Measurements from ENCODE around the gene CFAP61. TPM values are rescaled to one million over a fixed set of nuclear protein-coding genes. Genes with fewer than 3 reads are reported as not detected.
A peak's percentile ranks its signal among the peaks of the same experiment; 100 is the strongest.
"Not testable (repeated sequence)": the region's sequence is repeated elsewhere in the genome, so short reads cannot be mapped to it uniquely, and the experiment has no call there.

CFAP61 gene
- total RNA-seq, 1 experiment from 2014 or later = 0.35 TPM

DNA sequence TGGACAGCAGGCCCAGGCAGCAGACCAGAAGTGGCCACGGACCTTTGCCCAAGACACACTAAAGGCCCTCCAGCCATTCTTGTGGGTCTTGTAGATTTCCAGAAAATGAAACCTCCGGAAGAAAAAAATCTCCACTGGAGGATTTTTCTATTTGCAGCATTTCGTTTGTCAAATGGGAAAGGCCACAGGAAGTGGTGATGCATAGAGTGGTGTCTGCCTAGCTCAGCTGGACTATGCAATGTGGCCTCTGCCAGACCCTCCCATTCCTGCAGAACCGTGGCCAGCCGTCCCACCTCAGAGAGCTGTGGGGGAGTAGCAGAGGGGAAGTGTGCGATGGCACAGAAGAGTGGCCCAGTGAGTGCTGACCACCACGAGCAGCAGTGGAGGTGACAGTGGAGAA is 291.6 kb downstream of the CFAP61 start:
- no peak overlapping the region for H3K4me3 ChIP-seq (ENCODE audit: insufficient read depth, low read depth, low read length)
- no peaks in the 10 kb centered on the region for H3K27me3 ChIP-seq (ENCODE audit: control insufficient read depth, insufficient read depth, low read length)
- H3K36me3 ChIP-seq (replicated peaks; ENCODE audit: control insufficient read depth, insufficient read depth, low read length) = no peaks in the 10 kb centered on the region
- DNase-seq = no peak

DNA sequence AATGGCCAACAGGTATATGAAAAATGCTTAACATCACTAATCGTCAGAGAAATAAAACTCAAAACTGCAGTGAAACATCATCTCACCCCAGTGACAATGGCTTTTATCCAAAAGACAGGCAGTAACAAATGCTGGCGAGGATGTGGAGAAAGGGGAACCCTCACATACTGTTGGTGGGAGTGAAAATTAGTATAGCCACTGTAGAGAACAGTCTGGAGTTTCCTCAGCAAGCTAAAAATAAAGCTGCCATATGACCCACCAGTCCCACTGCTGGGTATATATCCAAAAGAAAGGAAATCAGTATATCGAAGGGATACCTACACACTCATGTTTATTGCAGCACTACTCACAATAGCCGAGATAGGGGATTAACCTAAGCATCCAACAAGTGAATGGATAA is 292.1 kb downstream of the CFAP61 start:
- H3K36me3 ChIP-seq (replicated peaks; ENCODE audit: control insufficient read depth, insufficient read depth, low read length) = no peaks in the 10 kb centered on the region
- no peaks in the 10 kb centered on the region for H3K27me3 ChIP-seq (ENCODE audit: control insufficient read depth, insufficient read depth, low read length)
- no peak for DNase-seq
- H3K4me3 ChIP-seq (ENCODE audit: insufficient read depth, low read depth, low read length) = no peak overlapping the region

- DNase-seq = no peak
- Histone ChIP-seq H3K4me3 (ENCODE audit: insufficient read depth, low read depth, low read length) (no peak overlapping the region), H3K36me3 (replicated peaks; ENCODE audit: control insufficient read depth, insufficient read depth, low read length) (no peaks in the 10 kb centered on the region), H3K27me3 (ENCODE audit: control insufficient read depth, insufficient read depth, low read length) (no peaks in the 10 kb centered on the region)
Observed at GRCh38 chr20:20353576-20353975, 301.2 kb downstream of the CFAP61 start.

- DNase-seq = not testable (repeated sequence)
Observed at GRCh38 chr20:20355503-20355902, 303.2 kb downstream of the CFAP61 start.

GRCh38 chr20:20358801-20359200 is 306.5 kb downstream of the CFAP61 start:
- DNase-seq = no peak
- Histone ChIP-seq H3K36me3 (replicated peaks; ENCODE audit: control insufficient read depth, insufficient read depth, low read length) (no peaks in the 10 kb centered on the region), H3K4me3 (ENCODE audit: insufficient read depth, low read depth, low read length) (no peak overlapping the region), H3K27me3 (ENCODE audit: control insufficient read depth, insufficient read depth, low read length) (peaks cover 38% of the 10 kb centered on the region)

More at GRCh38 chr20:20355503-20355902, 303.2 kb downstream of the CFAP61 start:
- H3K27me3 ChIP-seq (ENCODE audit: control insufficient read depth, insufficient read depth, low read length); H3K36me3 ChIP-seq (replicated peaks; ENCODE audit: control insufficient read depth, insufficient read depth, low read length); H3K4me3 ChIP-seq (ENCODE audit: insufficient read depth, low read depth, low read length): not testable (repeated sequence)

GRCh38 chr20:20359628-20360027 is 307.3 kb downstream of the CFAP61 start:
- DNase-seq = no peak
- H3K36me3 ChIP-seq (replicated peaks; ENCODE audit: control insufficient read depth, insufficient read depth, low read length) = no peaks in the 10 kb centered on the region
- H3K27me3 ChIP-seq (ENCODE audit: control insufficient read depth, insufficient read depth, low read length) = peaks cover 46% of the 10 kb centered on the region
- no peak overlapping the region for H3K4me3 ChIP-seq (ENCODE audit: insufficient read depth, low read depth, low read length)

- peaks cover 55% of the 10 kb centered on the region for H3K27me3 ChIP-seq (ENCODE audit: control insufficient read depth, insufficient read depth, low read length)
- no peak overlapping the region for H3K4me3 ChIP-seq (ENCODE audit: insufficient read depth, low read depth, low read length)
- no peaks in the 10 kb centered on the region for H3K36me3 ChIP-seq (replicated peaks; ENCODE audit: control insufficient read depth, insufficient read depth, low read length)
- peak; percentile 74 for DNase-seq
Observed at GRCh38 chr20:20360464-20360863, 308.1 kb downstream of the CFAP61 start.

DNA sequence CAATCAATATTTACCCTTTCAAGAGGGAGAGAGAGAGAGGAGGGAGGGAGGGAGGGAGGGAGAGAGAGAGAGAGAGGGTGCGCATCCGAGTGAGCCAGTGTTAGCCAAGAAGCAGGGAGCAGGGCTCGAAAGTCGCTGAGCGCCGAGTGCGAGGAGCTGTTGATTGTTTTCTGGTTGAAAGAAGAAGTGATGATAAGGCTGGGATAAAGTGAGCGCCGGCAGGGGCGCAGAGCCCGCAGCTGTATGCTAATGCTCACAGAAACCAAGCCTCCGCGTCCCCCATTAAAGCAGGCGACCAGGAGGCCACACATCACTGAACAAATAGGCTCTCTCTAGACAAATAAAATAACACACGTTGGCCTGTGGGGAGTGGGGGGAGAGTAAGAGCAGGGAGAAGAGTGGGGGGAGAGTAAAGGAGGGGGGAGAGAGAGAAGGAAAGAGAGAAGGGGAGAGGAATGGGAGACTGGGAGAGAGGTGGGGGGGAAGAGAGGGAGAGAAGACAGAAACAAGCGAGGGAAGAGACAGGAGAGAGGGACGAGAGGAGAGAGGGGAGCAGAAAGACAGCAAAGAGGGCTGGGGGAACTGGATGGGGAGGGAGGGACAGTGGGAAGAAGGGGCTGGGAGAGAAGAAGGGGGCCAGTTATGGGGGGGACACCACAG is 310.6 kb downstream of the CFAP61 start:
- no peaks in the 10 kb centered on the region for H3K36me3 ChIP-seq (replicated peaks; ENCODE audit: control insufficient read depth, insufficient read depth, low read length)
- DNase-seq = peak; percentile 62
- H3K27me3 ChIP-seq (ENCODE audit: control insufficient read depth, insufficient read depth, low read length) = peaks cover 76% of the 10 kb centered on the region
- peak overlapping the region; percentile 43 for H3K4me3 ChIP-seq (ENCODE audit: insufficient read depth, low read depth, low read length)

DNA sequence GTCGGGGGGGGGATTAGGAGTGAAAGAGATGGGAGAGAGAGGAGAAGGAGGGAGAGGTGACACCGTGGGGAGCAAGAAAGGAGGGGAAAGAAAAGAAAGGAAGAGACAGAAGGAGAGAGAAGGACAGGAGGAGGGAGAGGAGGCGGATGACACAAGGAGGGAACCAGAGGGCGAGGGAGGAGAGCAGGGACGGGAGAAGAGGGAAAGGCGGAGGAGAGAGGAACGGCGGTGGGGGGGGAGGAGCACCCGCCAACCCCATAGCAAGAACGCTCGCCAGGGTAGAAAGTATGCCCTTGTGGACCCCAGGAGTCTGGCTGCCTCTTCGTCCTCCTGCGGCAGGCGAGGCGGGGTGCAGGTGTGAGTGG is 311.1 kb downstream of the CFAP61 start:
- Histone ChIP-seq H3K27me3 (ENCODE audit: control insufficient read depth, insufficient read depth, low read length) (peaks cover 79% of the 10 kb centered on the region), H3K36me3 (replicated peaks; ENCODE audit: control insufficient read depth, insufficient read depth, low read length) (no peaks in the 10 kb centered on the region), H3K4me3 (ENCODE audit: insufficient read depth, low read depth, low read length) (peak overlapping the region; percentile 47)
- no peak for DNase-seq

DNA sequence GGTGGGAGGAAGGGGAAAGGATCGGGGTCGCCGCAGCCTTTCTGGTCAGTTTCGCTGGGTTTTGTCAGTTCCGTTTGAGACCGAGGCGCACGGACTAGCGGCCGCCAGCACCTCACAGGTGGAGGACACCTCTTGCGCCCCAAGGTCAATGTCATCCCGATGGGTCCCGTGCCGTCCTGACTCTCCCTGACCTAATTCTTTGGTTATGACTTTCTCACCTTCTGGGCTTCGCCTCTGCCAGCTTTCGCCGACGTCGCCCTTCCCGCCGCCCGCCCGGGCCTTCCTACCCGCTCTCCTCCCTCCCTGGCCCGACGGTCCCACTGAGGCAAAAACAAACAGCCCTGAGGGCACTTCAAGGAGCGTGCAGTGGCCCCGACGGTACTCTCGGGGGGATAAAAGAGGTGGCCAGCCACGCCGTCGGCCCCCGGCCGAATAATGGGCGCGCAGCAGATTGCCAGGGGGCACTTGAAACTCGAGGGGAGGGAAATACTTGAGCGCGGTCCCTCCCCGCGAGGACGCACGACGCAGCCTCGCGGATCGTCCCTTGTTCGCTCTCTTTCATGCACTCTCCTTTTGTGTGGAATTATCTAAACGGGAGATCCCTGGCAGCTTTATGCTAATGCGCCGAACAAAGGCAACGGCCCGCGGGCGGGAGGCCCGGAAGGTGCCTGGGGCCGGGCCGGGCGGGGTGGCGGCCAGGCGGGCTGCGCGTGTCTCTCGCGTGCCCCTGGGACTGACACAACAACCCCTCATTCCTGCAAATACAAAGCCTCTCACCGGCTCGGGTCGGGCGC is 311.7 kb downstream of the CFAP61 start:
- H3K36me3 ChIP-seq (replicated peaks; ENCODE audit: control insufficient read depth, insufficient read depth, low read length) = no peaks in the 10 kb centered on the region
- peaks cover 82% of the 10 kb centered on the region for H3K27me3 ChIP-seq (ENCODE audit: control insufficient read depth, insufficient read depth, low read length)
- DNase-seq = peak; percentile 91
- H3K4me3 ChIP-seq (ENCODE audit: insufficient read depth, low read depth, low read length) = peak overlapping the region; percentile 47

- Histone ChIP-seq H3K36me3 (replicated peaks; ENCODE audit: control insufficient read depth, insufficient read depth, low read length) (no peaks in the 10 kb centered on the region), H3K27me3 (ENCODE audit: control insufficient read depth, insufficient read depth, low read length) (peaks cover 88% of the 10 kb centered on the region), H3K4me3 (ENCODE audit: insufficient read depth, low read depth, low read length) (peak overlapping the region; percentile 47)
- DNase-seq = peak; percentile 61
Observed at GRCh38 chr20:20364593-20365479, 312.5 kb downstream of the CFAP61 start.

GRCh38 chr20:20365480-20366161 is 313.3 kb downstream of the CFAP61 start:
- no peak for DNase-seq
- Histone ChIP-seq H3K36me3 (replicated peaks; ENCODE audit: control insufficient read depth, insufficient read depth, low read length) (no peaks in the 10 kb centered on the region), H3K27me3 (ENCODE audit: control insufficient read depth, insufficient read depth, low read length) (peaks cover 90% of the 10 kb centered on the region), H3K4me3 (ENCODE audit: insufficient read depth, low read depth, low read length) (no peak overlapping the region; the same call in 1 of the 2 replicates)

DNA sequence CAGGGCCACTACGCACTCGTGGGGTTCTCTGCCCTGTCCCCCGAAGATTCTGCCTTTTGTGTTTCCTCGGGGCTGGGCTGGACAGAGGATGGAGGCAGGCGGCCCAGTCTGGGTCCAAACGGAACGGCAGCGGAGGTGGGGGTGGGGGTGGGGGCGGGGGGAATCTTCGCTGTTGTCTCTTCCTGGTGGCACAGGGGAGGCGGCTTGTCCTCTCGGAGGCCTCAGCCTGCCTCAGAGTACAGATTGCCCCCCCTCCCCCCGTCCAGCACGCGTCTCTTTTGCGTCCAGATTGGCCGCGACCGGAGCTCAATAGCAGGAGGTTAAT is 314.2 kb downstream of the CFAP61 start:
- no peak for DNase-seq
- H3K27me3 ChIP-seq (ENCODE audit: control insufficient read depth, insufficient read depth, low read length) = peaks cover 90% of the 10 kb centered on the region
- no peaks in the 10 kb centered on the region for H3K36me3 ChIP-seq (replicated peaks; ENCODE audit: control insufficient read depth, insufficient read depth, low read length)
- H3K4me3 ChIP-seq (ENCODE audit: insufficient read depth, low read depth, low read length) = peak overlapping the region; percentile 33; the same call in 1 of the 2 replicates

DNA sequence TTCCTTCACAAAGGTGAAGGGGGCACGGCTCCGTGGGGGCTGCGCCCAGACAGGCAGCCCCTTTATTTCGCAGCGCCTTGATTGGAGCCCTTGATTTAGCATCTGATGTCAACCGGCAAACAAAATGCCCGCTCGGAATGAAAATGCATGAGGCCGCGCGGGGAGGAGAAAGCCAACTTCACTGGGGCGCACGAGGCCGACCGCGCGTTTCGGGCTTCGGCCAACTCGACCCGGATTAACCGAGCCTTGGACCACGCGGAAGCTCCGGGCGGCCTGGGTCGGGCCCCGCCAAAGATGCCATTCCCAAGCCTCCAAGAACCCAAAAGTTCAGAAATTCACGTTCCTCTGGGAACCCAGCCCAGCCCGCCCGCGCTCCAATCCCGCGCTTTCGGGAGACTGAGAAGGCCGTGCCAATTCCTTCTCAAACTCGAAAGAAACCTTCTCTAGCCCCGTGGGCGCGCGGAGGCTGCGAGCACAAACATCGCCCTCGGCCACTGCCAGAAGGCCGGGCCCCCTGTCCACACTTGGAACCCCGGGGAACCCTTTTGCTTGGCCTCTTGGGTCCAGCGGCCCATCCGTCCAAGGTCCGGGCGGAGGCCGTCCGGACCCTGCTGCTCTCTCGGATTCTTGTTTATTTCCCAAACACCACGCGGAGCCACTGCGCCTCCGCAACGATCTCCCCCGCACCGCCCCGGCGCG is 314.7 kb downstream of the CFAP61 start:
- DNase-seq = peak; percentile 85
- Histone ChIP-seq H3K4me3 (ENCODE audit: insufficient read depth, low read depth, low read length) (peak overlapping the region; percentile 33), H3K27me3 (ENCODE audit: control insufficient read depth, insufficient read depth, low read length) (peaks cover 85% of the 10 kb centered on the region), H3K36me3 (replicated peaks; ENCODE audit: control insufficient read depth, insufficient read depth, low read length) (no peaks in the 10 kb centered on the region)
